Kidney (tissue), 14 donors: ENCODE results near the gene SNX18. TPM values are rescaled to one million over a fixed set of nuclear protein-coding genes. Genes with fewer than 3 reads are reported as not detected.

Source experiments
- DNase-seq, 5 donors: peaks; one replicate each; pipeline ENCODE4 v3.0.0-alpha.2; 2013 to 2020
- FAIRE-seq: peaks from 2 replicates; lab custom pipeline; 2012; peaks lifted over from hg19 to GRCh38; lab: Jason Lieb, UNC
- H3K27ac ChIP-seq, 2 donors: one replicate each; pipeline ENCODE4 v1.7.0; 2013; ENCODE audit warnings: low read depth in 2 of 2, low read length in 2 of 2, inconsistent platforms in 1 of 2
- H3K27me3 ChIP-seq: one replicate; pipeline ENCODE4 v1.7.1; 2013; ENCODE audit warnings: low read length, inconsistent platforms; ENCODE audit not compliant: control insufficient read depth, insufficient read depth
- H3K36me3 ChIP-seq, 3 donors: one replicate each; pipeline versions ENCODE4 v1.7.0 to v1.7.1; 2013; ENCODE audit warnings: low read length in 3 of 3, control low read depth in 1 of 3, inconsistent platforms in 1 of 3; ENCODE audit not compliant: insufficient read depth in 3 of 3, control insufficient read depth in 2 of 3
- H3K4me1 ChIP-seq, 3 donors: one replicate each; pipeline versions ENCODE4 v1.7.0 to v1.7.1; 2013; ENCODE audit warnings: low read length in 3 of 3, inconsistent platforms in 1 of 3, low read depth in 1 of 3; ENCODE audit not compliant: control insufficient read depth in 2 of 3, insufficient read depth in 2 of 3
- H3K4me3 ChIP-seq, 3 donors: one replicate each; pipeline versions ENCODE4 v1.7.0 to v1.8.1; 2013; ENCODE audit warnings: low read length in 3 of 3, control low read depth in 1 of 3, inconsistent platforms in 1 of 3
- H3K9ac ChIP-seq, 3 donors: one replicate each; pipeline versions ENCODE4 v1.7.0 to v1.7.1; 2013; ENCODE audit warnings: low read length in 3 of 3, control low read depth in 1 of 3, inconsistent platforms in 1 of 3
- H3K9me3 ChIP-seq, 3 donors: one replicate each; pipeline versions ENCODE4 v1.7.0 to v1.7.1; 2013; ENCODE audit warnings: low read length in 3 of 3, control low read depth in 1 of 3, inconsistent platforms in 1 of 3; ENCODE audit not compliant: control insufficient read depth in 2 of 3, insufficient read depth in 1 of 3
- CTCF ChIP-seq: IDR thresholded peaks from 3 replicates; pipeline ENCODE4 v1.5.1; 2012; ENCODE audit warnings: mild to moderate bottlenecking, moderate library complexity, borderline replicate concordance; ENCODE audit not compliant: insufficient read depth; ENCODE audit errors: extremely low read depth
- intact Hi-C: fragments of 100-400 bp; cut with DNase I; formaldehyde crosslinking; loops from one replicate; pipeline ENCODE4 v1.11.1; 2022
- polyA plus RNA-seq: library from polyadenylated mRNA; stranded (reverse); fragments of 350-450 nt; fragmentation: Illumina TruSeq; extraction: RNeasy Lipid Tissue Mini Kit (QIAGEN cat#74804); gene quantifications from one replicate; pipeline ENCODE4 v1.2.3, GENCODE V29; 2014; ENCODE audit warnings: low read depth, low replicate concordance; ENCODE audit not compliant: insufficient read depth
- total RNA-seq: library from RNA; stranded (reverse); fragmentation: NEBNext Ultra II Directional; extraction: Animal tissue kit (Norgen Biotek cat#: 25700); gene quantifications from one replicate; pipeline ENCODE4 v1.2.1, GENCODE V29; 2021
- donor health status: control.
- donor health status: control.
- donor health status: control.
- donor health status: control.
- donor health status: control.
- donor health status: DM: yes; HTN: yes; CAD: no.
- donor health status: Normal renal cell carcinoma (clear cell type).

The SNX18 gene
- total and polyA plus RNA-seq, 2 donors from 2014 or later: 10.4 to 40.5 TPM

- DNase-seq (no peak), FAIRE-seq (no peak)
- H3K27me3 ChIP-seq: no peaks in the 10 kb centered on the region
- intact Hi-C loops: no loop called here
- no peak overlapping the region for H3K4me3 ChIP-seq
- no peak for TF ChIP-seq CTCF
- H3K9ac ChIP-seq: no peak overlapping the region
- peaks cover 0 to 2% (median 0%) of the 10 kb centered on the region in 3 donors for H3K4me1 ChIP-seq
- no peaks in the 10 kb centered on the region for H3K36me3 ChIP-seq
- H3K27ac ChIP-seq: no peak overlapping the region
- H3K9me3 ChIP-seq: no peaks in the 10 kb centered on the region
These were observed 46.9 kb upstream of the SNX18 start for GRCh38 chr5:54470677-54471076.

- FAIRE-seq (no peak), DNase-seq (no peak)
- intact Hi-C loops: no loop called here
- no peak overlapping the region for H3K9ac ChIP-seq
- TF ChIP-seq CTCF: no peak
- no peaks in the 10 kb centered on the region for H3K9me3 ChIP-seq
- H3K36me3 ChIP-seq: no peaks in the 10 kb centered on the region
- no peaks in the 10 kb centered on the region for H3K27me3 ChIP-seq
- H3K4me3 ChIP-seq: no peak overlapping the region
- H3K4me1 ChIP-seq: peaks cover 0 to 2% (median 0%) of the 10 kb centered on the region in 3 donors
- H3K27ac ChIP-seq: no peak overlapping the region
These were observed 46.2 kb upstream of the SNX18 start for GRCh38 chr5:54471398-54471797.

GRCh38 chr5:54476682-54477081, 40.9 kb upstream of the SNX18 start:
- H3K4me3 ChIP-seq: no peak overlapping the region
- DNase-seq (no peak), FAIRE-seq (no peak)
- H3K9me3 ChIP-seq: no peaks in the 10 kb centered on the region
- H3K27me3 ChIP-seq: no peaks in the 10 kb centered on the region
- H3K9ac ChIP-seq: no peak overlapping the region
- no peak overlapping the region for H3K27ac ChIP-seq
- no peaks in the 10 kb centered on the region for H3K4me1 ChIP-seq
- intact Hi-C loops: no loop called here
- TF ChIP-seq CTCF: no peak
- no peaks in the 10 kb centered on the region for H3K36me3 ChIP-seq

- intact Hi-C loops: no loop called here
- Histone ChIP-seq H3K9me3 (no peaks in the 10 kb centered on the region), H3K27ac (no peak overlapping the region), H3K4me1 (no peaks in the 10 kb centered on the region), H3K36me3 (no peaks in the 10 kb centered on the region), H3K9ac (no peak overlapping the region), H3K27me3 (no peaks in the 10 kb centered on the region), H3K4me3 (no peak overlapping the region)
- DNase-seq (no peak), FAIRE-seq (no peak)
- TF ChIP-seq CTCF: no peak
These were observed 39.5 kb upstream of the SNX18 start for GRCh38 chr5:54477941-54478478.
